DMS153 (cell line): ENCODE results near the gene NADSYN1.

ENCODE experiments used
- DNase-seq: peaks from one replicate; lab custom pipeline; 2025; lab: John Stamatoyannopoulos, UW

Gene NADSYN1

GRCh38 chr11:71491531-71491930 lies 38.5 kb downstream of the NADSYN1 start:
- DNase-seq: no peak

GRCh38 chr11:71491940-71492339 lies 38.9 kb downstream of the NADSYN1 start:
- no peak for DNase-seq

GRCh38 chr11:71495286-71496230 lies 42.6 kb downstream of the NADSYN1 start:
- DNase-seq: no peak

GRCh38 chr11:71496421-71496820 lies 43.4 kb downstream of the NADSYN1 start:
- DNase-seq: no peak

GRCh38 chr11:71498091-71498490 lies 45.1 kb downstream of the NADSYN1 start:
- no peak for DNase-seq

GRCh38 chr11:71499125-71499524 lies 46.1 kb downstream of the NADSYN1 start:
- no peak for DNase-seq

- DNase-seq: no peak
These were observed 46.5 kb downstream of the NADSYN1 start for GRCh38 chr11:71499546-71499945.

GRCh38 chr11:71500601-71501021 lies 47.6 kb downstream of the NADSYN1 start:
- no peak for DNase-seq

- no peak for DNase-seq
These were observed 48.3 kb downstream of the NADSYN1 start for GRCh38 chr11:71501071-71501985.

- no peak for DNase-seq
These were observed 49.0 kb downstream of the NADSYN1 start for GRCh38 chr11:71502026-71502425.

GRCh38 chr11:71502871-71503435 lies 50.0 kb downstream of the NADSYN1 start:
- no peak for DNase-seq

- DNase-seq: peak; percentile 32
These were observed 51.5 kb downstream of the NADSYN1 start for GRCh38 chr11:71504531-71504930.

GRCh38 chr11:71505001-71505400 lies 52.0 kb downstream of the NADSYN1 start:
- DNase-seq: no peak

GRCh38 chr11:71505781-71506180 lies 52.8 kb downstream of the NADSYN1 start:
- no peak for DNase-seq

GRCh38 chr11:71507102-71507501 lies 54.1 kb downstream of the NADSYN1 start:
- DNase-seq: no peak

- DNase-seq: no peak
These were observed 65.8 kb downstream of the NADSYN1 start for GRCh38 chr11:71518506-71519471.

- DNase-seq: no peak
These were observed 66.5 kb downstream of the NADSYN1 start for GRCh38 chr11:71519546-71519945.

GRCh38 chr11:71525188-71525937 lies 72.4 kb downstream of the NADSYN1 start:
- DNase-seq: no peak

- no peak for DNase-seq
These were observed 73.0 kb downstream of the NADSYN1 start for GRCh38 chr11:71525938-71526495.
